DMS79 treated with DMSO at 0.1 percent for 48 hours (cell line): ENCODE measurements around the gene PPP1CC.

Experiments used
- DNase-seq: peaks from one replicate; lab custom pipeline; 2025; lab: John Stamatoyannopoulos, UW

Gene PPP1CC

GRCh38 chr12:110725267-110725666, 17.4 kb downstream of the PPP1CC start:
- no peak for DNase-seq

- DNase-seq, result peak; percentile 51
Observed at GRCh38 chr12:110722892-110723291, 19.8 kb downstream of the PPP1CC start.

- DNase-seq, result peak; percentile 94
Observed at GRCh38 chr12:110721570-110721969, 21.1 kb downstream of the PPP1CC start.

GRCh38 chr12:110720516-110720915, 22.2 kb downstream of the PPP1CC start:
- DNase-seq, result no peak

- DNase-seq, result peak; percentile 97
Observed at GRCh38 chr12:110718222-110718908, 24.3 kb downstream of the PPP1CC start.

- peak; percentile 19 for DNase-seq
Observed at GRCh38 chr12:110717037-110717436, 25.7 kb downstream of the PPP1CC start.

GRCh38 chr12:110708917-110709316, 33.8 kb downstream of the PPP1CC start:
- DNase-seq, result no peak

GRCh38 chr12:110705309-110705708, 37.4 kb downstream of the PPP1CC start:
- DNase-seq, result no peak

- peak; percentile 72 for DNase-seq
Observed at GRCh38 chr12:110704750-110705149, 37.9 kb downstream of the PPP1CC start.

- no peak for DNase-seq
Observed at GRCh38 chr12:110704231-110704630, 38.5 kb downstream of the PPP1CC start.

GRCh38 chr12:110702081-110702480, 40.6 kb downstream of the PPP1CC start:
- DNase-seq, result no peak

GRCh38 chr12:110699591-110700445, 42.9 kb downstream of the PPP1CC start:
- DNase-seq, result no peak

- no peak for DNase-seq
Observed at GRCh38 chr12:110698171-110698902, 44.4 kb downstream of the PPP1CC start.

GRCh38 chr12:110697236-110697635, 45.5 kb downstream of the PPP1CC start:
- no peak for DNase-seq

- no peak for DNase-seq
Observed at GRCh38 chr12:110696283-110696682, 46.4 kb downstream of the PPP1CC start.

- no peak for DNase-seq
Observed at GRCh38 chr12:110694330-110694901, 48.3 kb downstream of the PPP1CC start.

- DNase-seq, result no peak
Observed at GRCh38 chr12:110693731-110694130, 49.0 kb downstream of the PPP1CC start.

- no peak for DNase-seq
Observed at GRCh38 chr12:110690127-110690430, 52.6 kb downstream of the PPP1CC start.

GRCh38 chr12:110689281-110690126, 53.2 kb downstream of the PPP1CC start:
- no peak for DNase-seq

GRCh38 chr12:110688446-110689280, 54.0 kb downstream of the PPP1CC start, which contains the start of gene HVCN1:
HVCN1 (minus strand) TSS chr12:110689115; CDS start chr12:110683245, 5,870 bp downstream.
- no peak for DNase-seq
